ENCODE measurements around the gene MMP1. TPM values are rescaled to one million over a fixed set of nuclear protein-coding genes. Genes with fewer than 3 reads are reported as not detected.

MMP1 gene
- total and polyA plus RNA-seq, 2 of the 4 experiments (the other 2 are of a cell fraction) = 166 to 245 TPM

- H3K9me1 ChIP-seq (ENCODE audit: insufficient read depth, low read length) = peaks cover 7% of the 10 kb centered on the region
- peak overlapping the region; percentile 78; the same call in 1 of the 2 replicates for H3K14ac ChIP-seq (replicated peaks; ENCODE audit: low read depth, low read length)
- H4K91ac ChIP-seq (ENCODE audit: insufficient read depth, low read depth, low read length) = no peak overlapping the region
- H3K27me3 ChIP-seq (ENCODE audit: control insufficient read depth, insufficient read depth, low read length) = no peaks in the 10 kb centered on the region
- intact Hi-C loops (cut with micrococcal nuclease) = no loop called here
- no peak overlapping the region for H3K23ac ChIP-seq (ENCODE audit: low read depth, low read length)
- no peak overlapping the region for H3K4me3 ChIP-seq (ENCODE audit: insufficient read depth, low read depth, low read length)
- ATAC-seq (ENCODE audit: low read depth) (peak; percentile 57), DNase-seq (peak; percentile 50)
- H3K4me2 ChIP-seq (ENCODE audit: low read depth, low read length) = no peak overlapping the region
- H3K4ac ChIP-seq (ENCODE audit: low read depth, low read length) = no peak overlapping the region
- dilution Hi-C loops (cut with HindIII; ENCODE audit: low sequenced_read_pairs, unreplicated experiment) = no loop called here
- no peak overlapping the region for H2BK15ac ChIP-seq (ENCODE audit: low read depth, low read length)
- no peaks in the 10 kb centered on the region for H3K79me1 ChIP-seq (ENCODE audit: low read depth in 1 of 2, low read length in 2 of 2)
- TF ChIP-seq RFX5 (IDR thresholded peaks at IDR 0.05; ENCODE audit: low read depth, low read length) (no peak), CEBPB (IDR thresholded peaks at IDR 0.05; ENCODE audit: low read depth, low read length) (no peak), USF2 (IDR thresholded peaks at IDR 0.05; ENCODE audit: low read depth, low read length) (no peak), MAZ (IDR thresholded peaks at IDR 0.05; ENCODE audit: borderline replicate concordance, low read depth, low read length) (no peak), NFE2L2 (IDR thresholded peaks at IDR 0.05; ENCODE audit: low read depth, low read length) (no peak), BHLHE40 (IDR thresholded peaks at IDR 0.05; ENCODE audit: low read depth, low read length) (no peak), RCOR1 (IDR thresholded peaks at IDR 0.05; ENCODE audit: insufficient replicate concordance, low read length) (no peak), SMC3 (IDR thresholded peaks at IDR 0.05; ENCODE audit: low read depth, low read length) (no peak), MXI1 (IDR thresholded peaks at IDR 0.05; ENCODE audit: borderline replicate concordance, low read depth, low read length) (no peak), FOS (IDR thresholded peaks at IDR 0.05; ENCODE audit: low read depth, low read length) (no peak), MAFK (IDR thresholded peaks at IDR 0.05; ENCODE audit: low read depth, low read length) (no peak), CHD1 (IDR thresholded peaks at IDR 0.05; ENCODE audit: low read depth, low read length) (no peak), RAD21 (IDR thresholded peaks at IDR 0.05; ENCODE audit: low read length) (no peak), ELK1 (IDR thresholded peaks at IDR 0.05; ENCODE audit: borderline replicate concordance, low read depth, low read length) (no peak), POLR2A (IDR thresholded peaks at IDR 0.05; ENCODE audit: low read depth, low read length) (no peak)
- TF ChIP-seq, protein P1, sequence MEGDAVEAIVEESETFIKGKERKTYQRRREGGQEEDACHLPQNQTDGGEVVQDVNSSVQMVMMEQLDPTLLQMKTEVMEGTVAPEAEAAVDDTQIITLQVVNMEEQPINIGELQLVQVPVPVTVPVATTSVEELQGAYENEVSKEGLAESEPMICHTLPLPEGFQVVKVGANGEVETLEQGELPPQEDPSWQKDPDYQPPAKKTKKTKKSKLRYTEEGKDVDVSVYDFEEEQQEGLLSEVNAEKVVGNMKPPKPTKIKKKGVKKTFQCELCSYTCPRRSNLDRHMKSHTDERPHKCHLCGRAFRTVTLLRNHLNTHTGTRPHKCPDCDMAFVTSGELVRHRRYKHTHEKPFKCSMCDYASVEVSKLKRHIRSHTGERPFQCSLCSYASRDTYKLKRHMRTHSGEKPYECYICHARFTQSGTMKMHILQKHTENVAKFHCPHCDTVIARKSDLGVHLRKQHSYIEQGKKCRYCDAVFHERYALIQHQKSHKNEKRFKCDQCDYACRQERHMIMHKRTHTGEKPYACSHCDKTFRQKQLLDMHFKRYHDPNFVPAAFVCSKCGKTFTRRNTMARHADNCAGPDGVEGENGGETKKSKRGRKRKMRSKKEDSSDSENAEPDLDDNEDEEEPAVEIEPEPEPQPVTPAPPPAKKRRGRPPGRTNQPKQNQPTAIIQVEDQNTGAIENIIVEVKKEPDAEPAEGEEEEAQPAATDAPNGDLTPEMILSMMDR (conservative IDR thresholded peaks at IDR 0.05; ENCODE audit: low read depth, low read length) = no peak
- POLR2A ChIA-PET (ENCODE audit: unreplicated experiment) = no interaction called here
- no peaks in the 10 kb centered on the region for H3K9me3 ChIP-seq (ENCODE audit: control insufficient read depth, insufficient read depth, low read length)
- H3K9ac ChIP-seq (ENCODE audit: low read depth, low read length) = no peak overlapping the region
- no CpG with 5 or more reads among the region's 1 CpG for WGBS, 2 experiments (ENCODE audit: extremely low coverage in 2 of 2, insufficient read length in 1 of 2)
- no peak overlapping the region for H3K18ac ChIP-seq (ENCODE audit: low read depth, low read length)
- no peak overlapping the region for H2AK9ac ChIP-seq (replicated peaks; ENCODE audit: low read depth, low read length, poor library complexity)
- H2AFZ ChIP-seq (replicated peaks; ENCODE audit: low read length, poor library complexity) = no peak overlapping the region
- CTCF ChIA-PET = no interaction called here
- H3K36me3 ChIP-seq (ENCODE audit: control insufficient read depth, insufficient read depth, low read length) = no peaks in the 10 kb centered on the region
- no peak overlapping the region for H4K5ac ChIP-seq (ENCODE audit: low read depth, low read length)
- BruUV-seq (replicated peaks) = no TSS peak
- H4K20me1 ChIP-seq (ENCODE audit: insufficient read depth, low read length) = no peaks in the 10 kb centered on the region
- no peak overlapping the region for H2BK20ac ChIP-seq (ENCODE audit: low read depth, low read length)
- in situ Hi-C loops (cut with MboI; ENCODE audit: low sequenced_read_pairs) = no loop called here
- H3K4me1 ChIP-seq (ENCODE audit: control insufficient read depth, insufficient read depth, low read length) = peaks cover 4% of the 10 kb centered on the region
- no peak overlapping the region for H2AK5ac ChIP-seq (ENCODE audit: low read depth, low read length)
- no peak overlapping the region for H3K56ac ChIP-seq (ENCODE audit: extremely low read depth, insufficient read depth, low read length)
- H4K8ac ChIP-seq (ENCODE audit: low read depth in 2 of 2, low read length in 2 of 2) = no peak overlapping the region
- H2BK5ac ChIP-seq (ENCODE audit: low read depth, low read length, poor library complexity, severe bottlenecking) = no peak overlapping the region
- H2BK120ac ChIP-seq (ENCODE audit: low read depth, low read length) = no peak overlapping the region
- H3K27ac ChIP-seq (ENCODE audit: insufficient read depth, low read length) = no peak overlapping the region
These were observed 45.0 kb upstream of the MMP1 start for GRCh38 chr11:102842930-102843329.

Measured in IMR-90 (cell line).